Measurements from ENCODE around the gene GLT1D1.

DNA sequence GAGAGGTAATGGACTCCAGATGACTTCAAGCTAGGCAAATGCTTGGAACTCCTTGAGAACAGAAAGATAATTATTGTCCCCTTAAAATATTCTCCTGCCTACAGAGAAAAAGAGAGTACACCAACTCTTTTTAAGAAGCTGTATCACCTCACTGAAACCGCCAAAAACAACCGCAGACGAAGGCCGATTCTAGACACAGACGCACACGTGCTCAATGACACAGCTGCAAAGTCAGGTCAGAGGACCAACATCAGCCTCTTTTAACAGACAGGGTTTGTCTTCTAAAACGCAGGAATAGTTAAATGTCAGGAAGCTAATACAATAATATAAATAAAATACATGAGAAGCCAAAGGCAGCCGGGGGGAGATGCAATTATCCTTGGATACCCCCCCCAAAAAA is 48.5 kb upstream of the GLT1D1 start:
- TF ChIP-seq, protein P1, sequence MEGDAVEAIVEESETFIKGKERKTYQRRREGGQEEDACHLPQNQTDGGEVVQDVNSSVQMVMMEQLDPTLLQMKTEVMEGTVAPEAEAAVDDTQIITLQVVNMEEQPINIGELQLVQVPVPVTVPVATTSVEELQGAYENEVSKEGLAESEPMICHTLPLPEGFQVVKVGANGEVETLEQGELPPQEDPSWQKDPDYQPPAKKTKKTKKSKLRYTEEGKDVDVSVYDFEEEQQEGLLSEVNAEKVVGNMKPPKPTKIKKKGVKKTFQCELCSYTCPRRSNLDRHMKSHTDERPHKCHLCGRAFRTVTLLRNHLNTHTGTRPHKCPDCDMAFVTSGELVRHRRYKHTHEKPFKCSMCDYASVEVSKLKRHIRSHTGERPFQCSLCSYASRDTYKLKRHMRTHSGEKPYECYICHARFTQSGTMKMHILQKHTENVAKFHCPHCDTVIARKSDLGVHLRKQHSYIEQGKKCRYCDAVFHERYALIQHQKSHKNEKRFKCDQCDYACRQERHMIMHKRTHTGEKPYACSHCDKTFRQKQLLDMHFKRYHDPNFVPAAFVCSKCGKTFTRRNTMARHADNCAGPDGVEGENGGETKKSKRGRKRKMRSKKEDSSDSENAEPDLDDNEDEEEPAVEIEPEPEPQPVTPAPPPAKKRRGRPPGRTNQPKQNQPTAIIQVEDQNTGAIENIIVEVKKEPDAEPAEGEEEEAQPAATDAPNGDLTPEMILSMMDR (IDR thresholded peaks at IDR 0.05; ENCODE audit: insufficient read depth, low read length, poor library complexity, severe bottlenecking): no peak
- TF ChIP-seq EZH2phosphoT487 (conservative IDR thresholded peaks at IDR 0.05; ENCODE audit: low read length): no peak
